GM18873 (cell line): ENCODE measurements around the gene KCNAB1.

Source experiments
- ATAC-seq: cut with Tn5 transposase; IDR thresholded peaks from one replicate; pipeline ENCODE4 v1.9.1; 2021; ENCODE audit warnings: mild to moderate bottlenecking, moderate library complexity, moderate number of reproducible peaks; ENCODE audit not compliant: unreplicated experiment, low FRiP score

KCNAB1 gene

DNA sequence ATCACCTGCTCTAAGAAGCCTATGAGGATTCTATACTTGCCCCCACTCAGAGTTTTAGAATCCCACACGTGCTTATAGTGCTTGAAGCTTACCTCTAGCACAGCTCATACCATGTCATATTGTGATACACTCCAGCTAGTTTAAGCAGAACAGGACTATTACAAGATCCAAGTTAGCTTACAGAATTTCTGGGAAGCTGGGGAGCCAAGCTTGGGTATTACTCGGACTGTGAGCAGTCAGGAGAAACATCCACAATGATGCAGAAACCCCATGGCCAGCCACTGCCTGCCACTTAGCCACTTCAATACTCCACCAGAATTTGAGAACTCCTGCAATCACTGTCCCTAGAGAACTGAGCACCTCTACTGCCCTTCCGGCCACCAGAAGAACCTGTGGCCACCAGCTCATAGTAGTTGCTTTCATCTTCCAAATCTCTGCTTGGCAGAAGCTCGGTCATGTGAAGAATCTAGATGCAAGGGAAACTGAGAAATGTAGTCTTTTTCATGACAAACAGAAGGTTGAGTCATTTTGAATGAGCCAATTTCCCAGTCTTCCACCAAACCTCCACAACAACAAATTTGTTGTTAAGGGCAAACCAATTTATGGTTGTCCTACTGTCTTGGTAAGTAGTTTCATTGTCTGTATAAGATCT, 462.3 kb downstream of the KCNAB1 start:
- ATAC-seq = no peak

DNA sequence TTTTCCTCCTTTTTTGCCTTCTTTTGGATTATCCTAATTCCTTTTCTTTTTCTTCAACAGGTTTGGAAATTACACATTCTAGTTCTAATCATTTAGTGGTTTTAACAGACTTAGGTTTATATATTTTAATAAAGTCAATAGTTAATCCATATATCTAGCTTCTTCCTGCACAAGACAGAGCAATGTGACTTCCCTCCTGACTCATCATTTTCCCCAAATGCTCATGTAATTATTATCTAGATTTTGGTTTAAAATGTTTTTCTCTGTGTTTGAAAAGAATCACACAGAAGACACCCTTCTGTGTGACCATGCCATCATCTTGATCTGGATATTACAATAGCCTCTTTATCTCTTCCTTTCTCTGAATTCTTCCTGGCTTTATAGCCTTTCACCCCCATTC, 463.1 kb downstream of the KCNAB1 start:
- no peak for ATAC-seq

DNA sequence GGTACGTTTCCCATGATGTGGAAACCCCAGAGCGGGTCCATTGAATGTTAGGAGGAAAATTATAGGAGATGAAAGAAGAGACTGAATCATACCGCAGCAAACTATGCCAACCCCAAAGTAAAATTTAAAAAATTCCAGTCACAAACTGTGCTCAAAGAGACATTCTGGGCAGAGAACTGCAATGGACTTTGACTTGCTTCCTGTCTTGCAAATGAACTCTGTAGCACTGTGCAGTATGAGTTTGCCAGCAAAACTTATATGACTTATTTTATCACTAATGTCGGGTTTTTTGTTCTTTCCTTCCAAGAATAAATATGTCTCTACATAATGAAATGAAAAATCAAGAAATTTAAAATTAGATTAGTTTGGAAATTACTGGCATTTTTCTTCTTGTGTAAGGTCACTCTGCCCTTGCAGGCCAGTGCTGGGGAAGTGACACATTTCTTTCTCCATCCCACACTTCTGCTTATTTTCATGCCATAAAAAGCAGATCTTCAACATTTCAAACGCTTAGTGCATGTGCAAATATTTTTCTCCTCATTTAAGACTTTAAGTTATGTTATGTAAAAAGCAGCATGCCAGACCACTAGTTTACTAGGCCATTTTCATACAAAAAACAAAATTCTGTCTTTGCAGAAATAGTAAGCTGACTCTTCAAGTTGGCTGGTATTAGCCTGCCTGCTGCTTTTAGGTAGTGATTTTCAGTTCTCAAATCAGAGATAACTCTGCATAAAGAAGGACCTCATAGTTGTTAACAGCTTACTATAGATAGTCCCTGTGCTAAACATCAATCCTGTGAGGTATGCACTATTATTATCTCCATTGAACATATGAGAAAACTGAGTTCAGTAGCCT, 466.8 kb downstream of the KCNAB1 start:
- no peak for ATAC-seq

DNA sequence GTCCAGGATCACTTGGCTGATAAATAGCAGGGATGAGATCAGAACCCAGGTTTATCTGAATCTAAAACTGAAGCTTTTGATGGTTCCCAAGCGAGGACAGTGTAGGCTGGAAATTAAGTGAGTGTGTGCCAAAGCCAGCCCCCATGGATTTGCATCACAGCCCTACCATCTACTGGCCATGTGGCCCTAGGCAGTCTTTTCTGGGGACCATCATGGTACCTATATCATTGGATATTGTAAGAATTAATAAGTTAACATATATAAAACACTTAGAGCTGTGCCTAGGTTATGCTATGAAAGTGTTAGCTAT, 467.3 kb downstream of the KCNAB1 start:
- ATAC-seq = no peak
